Measurements from ENCODE around the gene GATM. TPM values are rescaled to one million over a fixed set of nuclear protein-coding genes. Genes with fewer than 3 reads are reported as not detected.

GATM gene
- total RNA-seq, 2 experiments from 2014 or later = 0.55 to 0.70 TPM

- H3K9me3 Mint-ChIP-seq = no peaks in the 10 kb centered on the region
- H3K27me3 Mint-ChIP-seq = no peaks in the 10 kb centered on the region
- no peaks in the 10 kb centered on the region for H3K4me1 ChIP-seq (ENCODE audit: insufficient read depth, low read length)
- no peaks in the 10 kb centered on the region for H3K9me3 ChIP-seq (ENCODE audit: control insufficient read depth in 1 of 2, insufficient read depth in 1 of 2, low read length in 2 of 2)
- TF ChIP-seq CTCF (IDR thresholded peaks at IDR 0.05) = no peak
- no peaks in the 10 kb centered on the region for H3K36me3 Mint-ChIP-seq (ENCODE audit: low read depth)
- POLR2A ChIA-PET = no interaction called here
- H3K4me3 ChIP-seq (ENCODE audit: low read length) = no peak overlapping the region
- no peaks in the 10 kb centered on the region for H3K27me3 ChIP-seq (ENCODE audit: control insufficient read depth in 1 of 2, insufficient read depth in 2 of 2, low read length in 2 of 2)
- CTCF ChIA-PET = interaction anchor here (1.7 kb wide), 1 partner anchor 200 kb away, joined by 3 read pairs; no protein-coding TSS in a partner anchor
- no peaks in the 10 kb centered on the region for H3K36me3 ChIP-seq (ENCODE audit: insufficient read depth, low read length)
- H3K4me3 Mint-ChIP-seq = no peak overlapping the region
- no peak overlapping the region for H3K27ac ChIP-seq (ENCODE audit: low read depth in 1 of 2, low read length in 2 of 2)
- no peak overlapping the region for H3K27ac Mint-ChIP-seq
- ATAC-seq (ENCODE audit: poor library complexity) (no peak), DNase-seq (no peak)
- intact Hi-C loops (cut with DNase I, micrococcal nuclease) = no loop called here
- no peaks in the 10 kb centered on the region for H3K4me1 Mint-ChIP-seq (ENCODE audit: low read depth)
Observed at GRCh38 chr15:45363801-45364200, 14.5 kb downstream of the GATM start.

GRCh38 chr15:45363334-45363733 is 15.0 kb downstream of the GATM start:
- POLR2A ChIA-PET = no interaction called here
- no peak for DNase-seq
- CTCF ChIA-PET = no interaction called here
- H3K27me3 Mint-ChIP-seq = no peaks in the 10 kb centered on the region
- no peaks in the 10 kb centered on the region for H3K36me3 Mint-ChIP-seq (ENCODE audit: low read depth)
- H3K4me1 Mint-ChIP-seq (ENCODE audit: low read depth) = no peaks in the 10 kb centered on the region
- ATAC-seq (ENCODE audit: poor library complexity) = no peak
- H3K27me3 ChIP-seq (ENCODE audit: control insufficient read depth in 1 of 2, insufficient read depth in 2 of 2, low read length in 2 of 2) = no peaks in the 10 kb centered on the region
- no peak overlapping the region for H3K4me3 ChIP-seq (ENCODE audit: low read length)
- intact Hi-C loops (cut with DNase I, micrococcal nuclease) = no loop called here
- H3K27ac ChIP-seq (ENCODE audit: low read depth in 1 of 2, low read length in 2 of 2) = no peak overlapping the region
- H3K36me3 ChIP-seq (ENCODE audit: insufficient read depth, low read length) = no peaks in the 10 kb centered on the region
- H3K4me1 ChIP-seq (ENCODE audit: insufficient read depth, low read length) = no peaks in the 10 kb centered on the region
- no peaks in the 10 kb centered on the region for H3K9me3 ChIP-seq (ENCODE audit: control insufficient read depth in 1 of 2, insufficient read depth in 1 of 2, low read length in 2 of 2)
- H3K9me3 Mint-ChIP-seq = no peaks in the 10 kb centered on the region
- no peak for TF ChIP-seq CTCF (IDR thresholded peaks at IDR 0.05)
- no peak overlapping the region for H3K27ac Mint-ChIP-seq
- no peak overlapping the region for H3K4me3 Mint-ChIP-seq

GRCh38 chr15:45362419-45362818 is 15.9 kb downstream of the GATM start:
- intact Hi-C loops (cut with DNase I, micrococcal nuclease) = no loop called here
- Mint-ChIP-seq H3K27ac (no peak overlapping the region), H3K9me3 (no peaks in the 10 kb centered on the region), H3K4me1 (ENCODE audit: low read depth) (no peaks in the 10 kb centered on the region), H3K36me3 (ENCODE audit: low read depth) (no peaks in the 10 kb centered on the region), H3K27me3 (no peaks in the 10 kb centered on the region), H3K4me3 (no peak overlapping the region)
- Histone ChIP-seq H3K27ac (ENCODE audit: low read depth in 1 of 2, low read length in 2 of 2) (no peak overlapping the region), H3K36me3 (ENCODE audit: insufficient read depth, low read length) (no peaks in the 10 kb centered on the region), H3K4me3 (ENCODE audit: low read length) (no peak overlapping the region), H3K4me1 (ENCODE audit: insufficient read depth, low read length) (no peaks in the 10 kb centered on the region), H3K27me3 (ENCODE audit: control insufficient read depth in 1 of 2, insufficient read depth in 2 of 2, low read length in 2 of 2) (no peaks in the 10 kb centered on the region), H3K9me3 (ENCODE audit: control insufficient read depth in 1 of 2, insufficient read depth in 1 of 2, low read length in 2 of 2) (no peaks in the 10 kb centered on the region)
- ChIA-PET CTCF (no interaction called here), POLR2A (no interaction called here)
- ATAC-seq (ENCODE audit: poor library complexity) (no peak), DNase-seq (no peak)
- no peak for TF ChIP-seq CTCF (IDR thresholded peaks at IDR 0.05)
